Uterus (tissue), 2 donors: ENCODE results near the gene SCGB3A1.

Experiments used
- CTCF ChIP-seq, 4 experiments: fragments of 200-600 bp in 2 of 4; fragments of 450-650 bp in 2 of 4; sonication (generic) in 2 of 4; IDR thresholded peaks; one replicate each; pipeline ENCODE4 v1.5.1; 2016 to 2019; ENCODE audit warnings: antibody characterized with exemption in 4 of 4, mild to moderate bottlenecking in 2 of 4, moderate library complexity in 1 of 4
- POLR2A ChIP-seq, 2 donors: fragments of 450-650 bp; IDR thresholded peaks; one replicate each; pipeline ENCODE4 v1.6.1; 2016; ENCODE audit warnings: antibody characterized with exemption in 2 of 2, mild to moderate bottlenecking in 1 of 2, moderate library complexity in 1 of 2

- TF ChIP-seq CTCF (IDR thresholded peaks at IDR 0.05) (no peak), POLR2A (IDR thresholded peaks at IDR 0.05) (no peak)
These were observed 10.6 kb downstream of the SCGB3A1 start for GRCh38 chr5:180580681-180581080.
